Urinary bladder (tissue), 4 donors: Measurements from ENCODE around the gene INTS7. TPM values are rescaled to one million over a fixed set of nuclear protein-coding genes. Genes with fewer than 3 reads are reported as not detected.
"Not testable (repeated sequence)": the region's sequence is repeated elsewhere in the genome, so short reads cannot be mapped to it uniquely, and the experiment has no call there.

ENCODE experiments used
- DNase-seq: peaks from one replicate; pipeline ENCODE4 v3.0.0-alpha.2; 2015; ENCODE audit errors: extremely low spot score
- H3K27ac ChIP-seq: one replicate; pipeline ENCODE4 v1.5.1; 2013; ENCODE audit warnings: low read depth, mild to moderate bottlenecking, moderate library complexity
- H3K36me3 ChIP-seq: one replicate; pipeline ENCODE4 v1.6.1; 2013; ENCODE audit warnings: mild to moderate bottlenecking, moderate library complexity; ENCODE audit not compliant: insufficient read depth
- H3K4me1 ChIP-seq: one replicate; pipeline ENCODE4 v1.6.1; 2013; ENCODE audit warnings: mild to moderate bottlenecking, moderate library complexity; ENCODE audit not compliant: insufficient read depth
- H3K4me3 ChIP-seq: one replicate; pipeline ENCODE4 v1.5.1; 2013; ENCODE audit warnings: low read depth, low read length
- WGBS: extraction: QIAGEN DNeasy Blood & Tissue Kit; methylation state at CpG from one replicate; pipeline ENCODE4 v1.1.7; 2013; 5-methylcytosine and 5-hydroxymethylcytosine counted together
- polyA plus RNA-seq: library from polyadenylated mRNA; stranded (reverse); fragments of 200-250 nt; gene quantifications from one replicate; pipeline ENCODE4 v1.2.3, GENCODE V29; 2013
- total RNA-seq: library from RNA; depleted of rRNA; stranded (reverse); fragments of >200 nt; gene quantifications from one replicate; pipeline ENCODE4 v1.2.3, GENCODE V29; 2014
- donor health status: healthy with polysubstance abuse.
- donor health status: healthy.

INTS7 gene
- total and polyA plus RNA-seq, 2 donors: 5.2 to 24.3 TPM

DNA sequence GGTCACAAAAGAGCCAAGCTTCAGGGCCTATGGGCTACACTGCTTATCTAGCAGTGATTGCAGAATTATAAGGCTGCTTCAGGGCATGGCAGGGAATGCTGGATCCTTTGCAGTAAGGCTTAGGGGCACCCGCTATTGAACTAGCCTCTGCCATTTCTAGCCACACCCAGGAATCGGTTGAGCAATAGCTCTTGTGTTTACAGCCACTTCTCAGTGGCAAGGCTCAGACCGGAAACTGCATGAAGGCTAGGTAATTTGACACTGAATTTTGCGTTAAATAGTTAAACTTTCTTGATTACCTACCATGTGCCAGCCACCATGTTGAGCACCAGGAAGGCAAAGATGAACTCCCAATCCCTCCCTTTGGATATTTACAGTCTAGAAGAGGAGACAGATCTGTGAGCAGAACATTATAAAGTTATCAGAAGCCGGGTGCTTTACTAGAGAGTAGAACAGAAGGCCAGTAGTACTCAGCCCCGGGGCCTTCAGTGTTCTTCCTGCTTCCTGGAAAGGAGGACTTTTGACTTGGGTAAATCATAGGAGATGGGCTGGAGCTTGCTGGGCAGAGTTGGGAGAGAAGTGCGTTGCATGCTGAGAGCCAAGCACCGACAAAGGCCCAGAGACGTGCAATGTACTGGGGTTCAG, 106.2 kb downstream of the INTS7 start:
- Histone ChIP-seq H3K4me3 (no peak overlapping the region), H3K27ac (peak overlapping the region; percentile 70), H3K36me3 (no peaks in the 10 kb centered on the region), H3K4me1 (no peaks in the 10 kb centered on the region)
- 63% methylated on average over 9 of the region's 9 CpGs for WGBS
- no peak for DNase-seq

GRCh38 chr1:211928290-211928801, 107.0 kb downstream of the INTS7 start:
- H3K36me3 ChIP-seq: no peaks in the 10 kb centered on the region

GRCh38 chr1:211925016-211925415, 110.3 kb downstream of the INTS7 start:
- WGBS: 34% methylated on average over 7 of the region's 7 CpGs
- Histone ChIP-seq H3K27ac (no peak overlapping the region), H3K36me3 (no peaks in the 10 kb centered on the region), H3K4me1 (no peaks in the 10 kb centered on the region), H3K4me3 (no peak overlapping the region)
- no peak for DNase-seq

More at GRCh38 chr1:211928290-211928801, 107.0 kb downstream of the INTS7 start:
- DNase-seq: no peak
- Histone ChIP-seq H3K4me3 (no peak overlapping the region), H3K27ac (no peak overlapping the region), H3K4me1 (no peaks in the 10 kb centered on the region)
- 91% methylated on average over 1 of the region's 1 CpG for WGBS

DNA sequence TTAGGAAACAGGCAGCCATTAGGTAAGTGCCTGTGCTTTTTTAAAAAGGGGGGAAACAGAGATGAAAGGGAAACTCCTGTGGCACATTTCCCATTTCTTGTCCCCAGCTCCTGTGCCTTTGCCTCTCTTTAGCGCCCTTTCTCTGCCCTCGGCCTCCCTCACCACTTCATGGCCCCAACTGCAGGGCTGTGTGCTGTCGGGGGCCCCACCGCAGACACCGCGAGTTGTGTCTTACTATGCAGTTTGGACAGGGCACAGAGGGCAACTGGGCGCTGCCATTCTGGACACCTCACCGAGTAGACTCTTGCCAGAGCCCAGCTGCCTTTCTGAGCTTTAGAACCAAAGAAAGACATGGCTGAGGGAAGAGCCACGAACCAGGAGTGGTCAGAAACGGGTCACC, 111.1 kb downstream of the INTS7 start:
- H3K27ac ChIP-seq: no peak overlapping the region
- no peak for DNase-seq
- no peaks in the 10 kb centered on the region for H3K36me3 ChIP-seq
- WGBS: 90% methylated on average over 10 of the region's 10 CpGs
- no peak overlapping the region for H3K4me3 ChIP-seq
- H3K4me1 ChIP-seq: no peaks in the 10 kb centered on the region

DNA sequence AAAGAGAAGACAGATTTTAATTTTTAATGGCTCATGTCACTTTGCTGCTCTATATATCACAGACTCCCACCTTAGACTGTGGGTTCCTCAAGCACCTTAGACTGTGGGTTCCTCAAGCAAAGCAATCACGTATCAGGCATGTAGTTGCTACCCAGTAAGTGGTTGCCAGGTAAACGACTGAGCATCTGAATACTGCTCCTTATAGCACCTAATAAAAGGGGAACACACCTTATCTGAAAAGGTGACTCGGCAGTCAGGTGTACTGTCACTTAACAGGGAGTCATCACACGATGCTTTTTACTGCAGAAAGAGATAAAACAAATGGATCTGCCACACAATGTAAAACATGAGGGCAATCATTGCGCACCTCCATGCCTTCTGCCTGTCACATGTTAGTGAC, 112.3 kb downstream of the INTS7 start:
- no peaks in the 10 kb centered on the region for H3K4me1 ChIP-seq
- DNase-seq: no peak
- no peak overlapping the region for H3K4me3 ChIP-seq
- no peak overlapping the region for H3K27ac ChIP-seq
- WGBS: 74% methylated on average over 5 of the region's 5 CpGs
- no peaks in the 10 kb centered on the region for H3K36me3 ChIP-seq

- Histone ChIP-seq H3K36me3 (no peaks in the 10 kb centered on the region), H3K27ac (no peak overlapping the region), H3K4me3 (no peak overlapping the region), H3K4me1 (no peaks in the 10 kb centered on the region)
- 92% methylated on average over 9 of the region's 9 CpGs for WGBS
- no peak for DNase-seq
Observed at GRCh38 chr1:211921579-211922095, 113.7 kb downstream of the INTS7 start.

GRCh38 chr1:211920602-211921226, 114.6 kb downstream of the INTS7 start:
- no peak overlapping the region for H3K27ac ChIP-seq

DNA sequence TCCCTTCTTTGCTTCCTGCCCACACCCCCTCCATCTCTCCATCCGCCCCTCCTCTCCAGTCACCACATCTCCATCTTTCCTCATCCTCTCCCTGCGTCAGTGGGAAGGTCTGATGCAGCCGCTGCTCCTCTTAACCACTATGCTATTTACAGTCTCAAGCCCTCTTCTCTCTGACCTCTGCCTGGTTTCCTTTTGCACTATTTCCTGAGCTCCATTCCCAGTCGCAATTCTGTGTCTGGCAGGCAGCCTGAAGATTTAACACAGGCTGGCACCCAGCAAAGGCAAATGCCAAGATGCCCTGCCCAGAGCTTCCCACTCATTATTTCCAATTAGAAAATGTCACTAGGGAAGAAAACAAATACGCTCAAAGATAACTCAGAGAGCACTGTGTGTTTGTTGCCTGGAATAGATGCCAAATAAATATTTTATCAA, 115.2 kb downstream of the INTS7 start:
- H3K4me1 ChIP-seq: no peaks in the 10 kb centered on the region
- H3K27ac ChIP-seq: no peak overlapping the region
- H3K4me3 ChIP-seq: no peak overlapping the region
- DNase-seq: no peak
- 31% methylated on average over 5 of the region's 5 CpGs for WGBS
- H3K36me3 ChIP-seq: no peaks in the 10 kb centered on the region

More at GRCh38 chr1:211920602-211921226, 114.6 kb downstream of the INTS7 start:
- Histone ChIP-seq H3K4me3 (no peak overlapping the region), H3K4me1 (no peaks in the 10 kb centered on the region), H3K36me3 (no peaks in the 10 kb centered on the region)
- 95% methylated on average over 4 of the region's 4 CpGs for WGBS
- DNase-seq: no peak

GRCh38 chr1:211918843-211919414, 116.4 kb downstream of the INTS7 start:
- WGBS: 83% methylated on average over 5 of the region's 5 CpGs
- Histone ChIP-seq H3K4me1 (no peaks in the 10 kb centered on the region), H3K4me3 (no peak overlapping the region), H3K27ac (no peak overlapping the region), H3K36me3 (no peaks in the 10 kb centered on the region)
- no peak for DNase-seq

GRCh38 chr1:211916458-211916857, 118.9 kb downstream of the INTS7 start:
- not testable (repeated sequence) for H3K4me3 ChIP-seq, H3K27ac ChIP-seq, H3K4me1 ChIP-seq, DNase-seq, H3K36me3 ChIP-seq
- 91% methylated on average over 3 of the region's 3 CpGs for WGBS

DNA sequence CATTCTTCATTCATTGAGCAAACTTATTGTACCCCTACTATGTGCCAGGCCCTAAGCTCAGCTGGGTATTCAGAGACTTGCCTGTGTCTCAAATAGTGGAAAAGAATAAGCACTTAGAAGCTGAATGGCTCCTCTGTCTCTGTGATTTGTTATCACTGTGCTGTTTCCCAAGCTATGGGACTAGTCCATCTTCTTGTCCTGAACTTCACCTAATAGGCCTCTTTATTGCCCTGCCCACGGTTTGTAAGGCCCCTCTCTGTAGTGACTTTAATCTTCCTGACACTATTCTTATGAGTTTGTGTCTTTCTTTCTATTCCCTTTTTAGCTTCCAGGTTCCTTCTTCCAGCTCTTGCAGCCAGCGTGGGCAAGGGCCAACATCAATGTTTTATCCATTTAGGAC, 119.4 kb downstream of the INTS7 start:
- DNase-seq: no peak
- 59% methylated on average over 2 of the region's 2 CpGs for WGBS

GRCh38 chr1:211912844-211913432, 122.4 kb downstream of the INTS7 start:
- no peak for DNase-seq
- WGBS: 90% methylated on average over 13 of the region's 13 CpGs
- Histone ChIP-seq H3K27ac (no peak overlapping the region), H3K36me3 (no peaks in the 10 kb centered on the region), H3K4me3 (no peak overlapping the region), H3K4me1 (no peaks in the 10 kb centered on the region)

More for the DNA sequence above, 119.4 kb downstream of the INTS7 start:
- Histone ChIP-seq H3K27ac (no peak overlapping the region), H3K4me1 (no peaks in the 10 kb centered on the region), H3K36me3 (no peaks in the 10 kb centered on the region), H3K4me3 (no peak overlapping the region)

- 34% methylated on average over 1 of the region's 1 CpG for WGBS
- Histone ChIP-seq H3K27ac (no peak overlapping the region), H3K36me3 (no peaks in the 10 kb centered on the region), H3K4me3 (no peak overlapping the region), H3K4me1 (no peaks in the 10 kb centered on the region)
- DNase-seq: no peak
Observed at GRCh38 chr1:211912038-211912437, 123.3 kb downstream of the INTS7 start.
